NT2/D1 (cell line): ENCODE measurements around the gene FBXL7.

Experiments used
- DNase-seq: peaks from one replicate; pipeline ENCODE4 v3.0.0-alpha.2; 2011; ENCODE audit warnings: low read depth, low spot score
- H3K27me3 ChIP-seq: 2 replicates; pipeline ENCODE4 v1.6.0; 2011; ENCODE audit warnings: mild to moderate bottlenecking; ENCODE audit not compliant: insufficient read length, insufficient read depth
- H3K36me3 ChIP-seq: 2 replicates; pipeline ENCODE4 v1.6.1; 2011; ENCODE audit warnings: mild to moderate bottlenecking, low read length, mixed read lengths; ENCODE audit not compliant: insufficient read depth, insufficient read length
- H3K4me1 ChIP-seq: 2 replicates; pipeline ENCODE4 v1.5.1; 2011; ENCODE audit not compliant: insufficient read depth, insufficient read length
- H3K4me3 ChIP-seq: 2 replicates; pipeline ENCODE4 v1.5.1; 2011; ENCODE audit warnings: low read depth; ENCODE audit not compliant: insufficient read length
- H3K9ac ChIP-seq: 2 replicates; pipeline ENCODE4 v1.6.0; 2011; ENCODE audit warnings: low read depth; ENCODE audit not compliant: insufficient read length
- H3K9me3 ChIP-seq: 2 replicates; pipeline ENCODE4 v1.5.1; 2011; ENCODE audit warnings: mild to moderate bottlenecking, low read length; ENCODE audit not compliant: insufficient read depth
- SUZ12 ChIP-seq: IDR thresholded peaks from 2 replicates; pipeline ENCODE4 v1.6.1; 2011; ENCODE audit not compliant: insufficient read length, insufficient read depth; ENCODE audit errors: extremely low read depth
- YY1 ChIP-seq: IDR thresholded peaks from 2 replicates; pipeline ENCODE4 v1.6.1; 2011; ENCODE audit not compliant: insufficient read length, insufficient read depth
- ZNF274 ChIP-seq: IDR thresholded peaks from 2 replicates; pipeline ENCODE4 v1.6.1; 2011; ENCODE audit warnings: mild to moderate bottlenecking, low read depth, low read length

The FBXL7 gene

DNA sequence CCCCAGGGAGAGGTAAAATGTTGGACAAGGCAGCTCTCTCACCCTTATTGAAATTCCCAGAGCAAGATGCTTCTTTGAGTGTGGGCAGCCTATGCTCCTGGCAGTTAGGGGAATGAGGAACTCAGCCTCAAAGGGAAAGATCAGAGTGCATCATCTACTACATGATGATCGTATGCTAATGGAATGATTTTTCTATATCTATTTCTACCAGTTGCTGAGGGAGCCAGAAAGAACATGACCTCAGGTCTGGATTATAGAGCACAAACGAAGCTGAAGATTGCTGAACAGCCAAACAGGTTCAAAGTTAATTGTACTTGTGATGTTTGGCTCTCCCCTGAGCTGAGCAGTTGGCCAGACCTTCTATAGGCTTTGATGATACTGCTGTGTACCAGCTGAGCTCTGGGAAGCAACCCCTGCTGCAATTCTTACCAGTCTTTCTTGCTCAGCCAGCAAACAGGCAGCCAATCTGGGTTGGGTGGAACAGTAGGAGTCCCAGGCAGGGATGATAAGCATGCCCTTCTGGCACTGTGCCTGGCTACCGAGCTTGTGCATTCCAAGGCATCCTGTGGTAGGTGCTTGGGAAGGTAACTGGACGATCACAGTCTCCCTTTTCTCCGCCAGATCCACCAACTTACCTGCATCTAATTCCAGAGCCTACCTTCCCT is 10.3 kb upstream of the FBXL7 start:
- no peak for TF ChIP-seq ZNF274
- no peak for TF ChIP-seq SUZ12
- no peak for TF ChIP-seq YY1

DNA sequence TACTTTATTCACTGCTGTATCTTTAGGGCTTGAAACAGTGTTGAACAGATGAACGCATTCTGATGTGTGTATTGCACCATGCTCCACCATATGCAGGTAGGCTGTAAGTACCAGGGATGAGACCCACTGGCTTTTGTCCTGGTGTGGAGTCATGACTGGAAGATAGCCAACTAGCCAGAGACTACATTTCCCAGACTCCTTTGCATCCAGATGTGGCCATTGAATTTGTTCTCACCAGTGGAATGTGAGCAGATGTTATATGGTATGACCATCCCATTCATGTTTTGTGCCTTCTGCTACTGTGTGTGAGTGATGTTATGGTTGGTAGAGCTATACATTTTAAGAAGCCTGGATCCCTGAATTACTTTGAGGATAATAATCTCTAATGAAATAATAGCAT is 7.4 kb upstream of the FBXL7 start:
- Histone ChIP-seq H3K36me3 (no peaks in the 10 kb centered on the region), H3K27me3 (no peaks in the 10 kb centered on the region), H3K4me3 (no peak overlapping the region), H3K9ac (no peak overlapping the region), H3K4me1 (no peaks in the 10 kb centered on the region), H3K9me3 (no peaks in the 10 kb centered on the region)
- TF ChIP-seq ZNF274 = no peak
- TF ChIP-seq YY1 = no peak
- DNase-seq = no peak

More for the DNA sequence above, 10.3 kb upstream of the FBXL7 start:
- H3K4me1 ChIP-seq = no peaks in the 10 kb centered on the region
- no peaks in the 10 kb centered on the region for H3K36me3 ChIP-seq
- H3K27me3 ChIP-seq = no peaks in the 10 kb centered on the region
- H3K9ac ChIP-seq = no peak overlapping the region
- no peak for DNase-seq
- H3K9me3 ChIP-seq = no peaks in the 10 kb centered on the region
- H3K4me3 ChIP-seq = no peak overlapping the region

DNA sequence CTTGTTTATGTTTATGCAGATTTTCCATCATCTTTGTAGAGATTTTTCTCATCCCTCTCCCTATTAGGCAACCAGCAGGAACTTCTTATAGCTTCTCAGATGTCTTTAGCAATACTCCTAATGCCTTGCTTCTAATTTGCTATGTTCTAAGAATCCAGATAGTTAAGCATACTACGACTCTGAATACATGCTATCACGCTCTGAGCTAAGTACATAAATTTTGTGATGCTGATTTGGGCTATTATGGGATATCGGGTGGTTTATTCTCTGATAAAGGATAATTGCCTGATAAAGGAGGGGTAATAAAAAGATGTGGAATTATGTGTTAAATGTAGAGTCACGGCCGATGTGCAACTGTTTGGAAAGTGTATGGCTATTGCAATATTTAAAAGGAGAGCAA is 6.5 kb upstream of the FBXL7 start:
- Histone ChIP-seq H3K9me3 (no peaks in the 10 kb centered on the region), H3K4me1 (no peaks in the 10 kb centered on the region), H3K27me3 (no peaks in the 10 kb centered on the region), H3K9ac (no peak overlapping the region), H3K36me3 (no peaks in the 10 kb centered on the region), H3K4me3 (no peak overlapping the region)
- no peak for TF ChIP-seq ZNF274
- TF ChIP-seq YY1 = no peak
- TF ChIP-seq SUZ12 = no peak
- no peak for DNase-seq

DNA sequence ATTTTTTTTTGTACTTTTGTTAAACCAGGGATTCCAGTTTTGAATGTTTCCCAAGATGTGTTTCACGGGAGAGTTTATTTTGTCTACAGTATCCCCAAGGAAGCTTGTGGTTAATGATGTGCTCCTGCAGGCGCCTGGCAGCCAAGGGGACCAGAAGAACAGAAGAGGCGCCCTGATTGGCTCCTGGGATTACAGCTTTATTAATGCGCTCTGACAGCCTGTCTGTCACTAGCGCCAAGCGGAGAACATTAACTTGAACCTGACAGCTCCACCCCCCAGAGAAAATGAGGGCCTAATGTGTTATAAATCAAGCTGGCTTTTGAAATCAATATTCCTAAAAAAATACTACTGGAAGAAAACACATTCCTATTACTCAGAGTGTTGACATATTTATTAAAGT is 5.0 kb upstream of the FBXL7 start:
- H3K9me3 ChIP-seq = no peaks in the 10 kb centered on the region
- no peak overlapping the region for H3K4me3 ChIP-seq
- no peaks in the 10 kb centered on the region for H3K36me3 ChIP-seq
- H3K4me1 ChIP-seq = no peaks in the 10 kb centered on the region
- H3K9ac ChIP-seq = no peak overlapping the region
- no peaks in the 10 kb centered on the region for H3K27me3 ChIP-seq
- no peak for DNase-seq
- no peak for TF ChIP-seq SUZ12
- TF ChIP-seq YY1 = no peak
- TF ChIP-seq ZNF274 = no peak

- no peak overlapping the region for H3K9ac ChIP-seq
- H3K4me1 ChIP-seq = no peaks in the 10 kb centered on the region
- no peak for DNase-seq
- no peaks in the 10 kb centered on the region for H3K9me3 ChIP-seq
- H3K36me3 ChIP-seq = no peaks in the 10 kb centered on the region
- H3K27me3 ChIP-seq = no peaks in the 10 kb centered on the region
- TF ChIP-seq YY1 = no peak
- TF ChIP-seq SUZ12 = no peak
- no peak overlapping the region for H3K4me3 ChIP-seq
These were observed 3.1 kb upstream of the FBXL7 start for GRCh38 chr5:15496886-15497285.

DNA sequence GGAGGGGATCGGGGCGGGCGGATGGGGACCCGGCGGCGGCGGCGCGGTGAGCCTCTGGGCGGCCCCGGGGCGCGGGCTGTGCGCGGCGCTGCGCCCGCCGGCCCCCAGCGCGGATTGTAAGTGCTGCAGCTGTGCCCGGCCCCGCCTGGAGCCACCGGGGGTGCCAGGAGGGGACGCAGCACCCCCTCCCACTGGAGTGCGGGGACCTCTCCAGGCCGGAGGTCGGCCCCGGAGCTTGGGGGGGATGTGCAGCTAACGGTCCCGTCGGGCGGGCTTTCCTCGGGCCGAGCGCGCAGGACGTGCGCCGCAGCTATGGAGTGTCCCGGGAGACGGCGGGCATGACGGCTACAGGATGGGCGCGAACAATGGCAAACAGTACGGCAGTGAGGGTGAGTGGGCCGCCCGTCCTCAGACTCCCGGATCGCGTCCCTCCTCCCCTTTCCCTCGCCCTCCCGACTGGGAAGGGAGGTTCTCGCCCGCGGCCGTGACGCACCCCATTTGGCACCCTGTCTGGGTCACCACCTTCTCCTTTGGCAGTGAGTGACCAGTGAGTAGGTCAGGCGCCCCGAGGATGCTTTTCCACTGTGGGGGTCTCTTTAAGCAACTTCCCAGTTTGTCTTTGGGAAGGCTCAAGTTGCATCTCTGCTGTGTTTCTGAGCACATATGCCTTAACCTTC is 483 bp downstream of the FBXL7 start:
- no peaks in the 10 kb centered on the region for H3K27me3 ChIP-seq
- DNase-seq = no peak
- H3K9me3 ChIP-seq = no peaks in the 10 kb centered on the region
- TF ChIP-seq YY1 (no peak), SUZ12 (no peak), ZNF274 (no peak)
- H3K4me3 ChIP-seq = peak overlapping the region; percentile 80
- no peaks in the 10 kb centered on the region for H3K4me1 ChIP-seq
- H3K9ac ChIP-seq = peak overlapping the region; percentile 87
- H3K36me3 ChIP-seq = peaks cover 8% of the 10 kb centered on the region

DNA sequence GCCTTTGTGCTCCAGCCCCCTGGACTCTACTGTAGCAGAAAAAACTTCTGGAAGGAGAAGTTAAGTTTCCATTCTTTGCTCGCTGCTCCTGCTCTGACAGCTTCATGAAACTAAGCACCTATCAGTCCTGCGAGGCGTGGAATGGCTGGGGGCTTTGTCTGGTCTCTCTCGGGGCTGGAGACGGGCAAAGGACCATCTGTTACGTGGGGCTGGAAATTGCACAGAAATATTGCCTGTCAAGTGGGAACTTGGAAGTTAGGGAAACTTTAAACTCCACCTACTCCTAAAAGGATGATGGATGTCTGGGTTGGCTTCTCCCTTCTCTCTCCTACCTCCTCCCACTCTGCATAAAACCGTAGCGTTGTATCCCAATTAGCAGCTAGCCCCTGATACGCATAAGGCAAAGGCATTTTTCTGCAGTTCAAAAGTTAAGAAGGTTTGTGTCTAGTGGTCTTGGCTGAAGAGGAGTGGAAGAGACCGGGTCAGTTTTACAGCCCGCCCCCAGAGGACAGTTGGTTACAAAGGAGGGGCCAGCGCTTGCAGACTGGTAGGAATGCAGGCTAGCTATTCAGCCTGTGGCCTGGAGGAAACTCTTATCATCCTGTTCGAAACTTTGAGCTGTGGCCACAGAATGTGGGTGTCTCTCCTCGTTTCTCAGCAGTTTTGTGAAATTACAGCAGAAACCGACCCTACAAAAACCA is 1.3 kb downstream of the FBXL7 start:
- no peak for TF ChIP-seq SUZ12
- no peak for TF ChIP-seq YY1
- TF ChIP-seq ZNF274 = no peak
- Histone ChIP-seq H3K27me3 (no peaks in the 10 kb centered on the region), H3K9me3 (no peaks in the 10 kb centered on the region), H3K4me1 (no peaks in the 10 kb centered on the region), H3K9ac (peak overlapping the region; percentile 87), H3K36me3 (peaks cover 11% of the 10 kb centered on the region), H3K4me3 (peak overlapping the region; percentile 80)
- DNase-seq = no peak
